NCI-H2227 (cell line): ENCODE measurements around the gene OR5I1.
"Not testable (repeated sequence)": the region's sequence is repeated elsewhere in the genome, so short reads cannot be mapped to it uniquely, and the experiment has no call there.

Experiments used
- DNase-seq: peaks from one replicate; lab custom pipeline; 2025; ENCODE audit not compliant: unreplicated experiment; lab: John Stamatoyannopoulos, UW

Gene OR5I1

DNA sequence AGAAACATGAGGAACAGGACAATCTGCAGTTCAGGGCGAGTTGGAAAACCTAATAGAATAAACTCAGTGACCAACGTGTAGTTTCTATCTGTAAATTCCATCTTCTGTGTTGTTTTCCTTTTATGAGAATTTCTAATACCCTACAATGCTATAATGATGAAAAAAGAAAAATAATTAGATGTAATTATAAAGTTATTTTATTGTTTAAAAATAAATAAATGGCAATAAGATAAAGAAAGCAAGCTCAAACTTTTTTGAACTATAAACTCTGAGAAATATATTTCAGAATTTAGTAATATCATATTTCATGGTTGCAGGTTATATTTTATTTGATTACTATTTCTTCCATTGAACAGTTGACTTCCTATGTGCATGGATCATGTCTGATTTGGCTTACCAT, at the start of gene OR5I1:
Gene OR5I1, minus strand, starts transcription at position 101 of the 400 bp plus-strand sequence. Its CDS starts 0 bp downstream, at position 101.
- DNase-seq: no peak

DNA sequence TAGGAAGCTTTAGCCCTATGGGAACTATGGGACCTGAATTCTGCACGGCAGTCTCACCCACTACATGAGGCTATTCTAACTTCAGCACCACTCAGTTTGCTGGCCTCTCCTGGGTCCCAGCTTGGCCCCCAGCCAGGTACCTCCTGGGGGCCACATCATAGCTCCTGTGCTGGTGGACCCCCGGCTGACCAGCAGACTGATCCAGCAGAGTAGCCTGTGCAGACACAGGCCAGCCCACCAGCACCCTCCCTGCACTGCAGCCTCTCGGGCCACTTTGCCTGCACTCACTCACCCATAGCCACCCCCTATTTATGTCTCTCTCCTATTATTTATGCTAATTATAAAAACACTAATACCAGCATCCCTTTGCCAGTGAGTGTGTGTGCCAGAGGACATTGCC, 34.7 kb upstream of the OR5I1 start:
- DNase-seq: no peak

DNA sequence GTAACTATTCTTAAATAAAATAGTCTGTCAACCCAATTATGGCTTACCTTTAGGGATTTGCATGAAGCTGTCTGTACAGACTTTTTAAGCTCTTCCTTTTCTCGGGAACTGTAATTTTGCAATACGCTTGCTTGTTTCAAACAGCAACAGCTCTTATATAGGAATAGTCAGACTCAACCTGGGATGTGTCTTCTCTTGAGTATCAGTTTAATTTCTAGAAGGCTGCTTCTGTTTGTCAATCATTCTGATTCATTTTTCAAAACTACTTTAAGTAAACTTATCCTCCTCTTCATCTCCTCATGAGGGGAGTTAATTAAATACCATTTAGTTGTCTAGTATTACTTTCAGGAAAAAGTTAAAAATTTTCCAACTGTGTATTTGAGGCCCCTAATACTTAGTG, 33.6 kb upstream of the OR5I1 start, which contains the start of gene OR10AG1:
Gene OR10AG1, minus strand, starts transcription at position 101 of the 400 bp plus-strand sequence. Its CDS starts 38 bp downstream, at position 63.
- no peak for DNase-seq

DNA sequence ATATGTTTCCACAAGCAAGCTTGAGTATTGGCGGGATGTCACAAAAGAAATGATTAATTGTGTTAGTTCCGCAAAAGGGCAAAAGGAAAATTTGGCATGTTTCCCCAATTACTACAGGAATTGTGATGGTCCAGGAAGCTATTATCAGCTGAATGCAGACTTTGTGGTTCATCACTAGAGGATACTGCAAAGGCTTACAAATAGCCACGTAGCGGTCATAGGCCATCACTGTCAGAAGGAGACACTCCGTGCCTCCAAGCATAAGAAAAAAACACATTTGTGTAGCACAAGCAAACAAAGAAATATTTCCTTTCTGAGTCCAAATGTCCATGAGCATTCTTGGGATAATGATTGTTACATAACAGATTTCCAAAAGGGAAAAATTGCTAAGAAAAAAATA, 31.7 kb upstream of the OR5I1 start:
- DNase-seq: no peak

GRCh38 chr11:55966391-55966790, 30.2 kb upstream of the OR5I1 start:
- DNase-seq: no peak

DNA sequence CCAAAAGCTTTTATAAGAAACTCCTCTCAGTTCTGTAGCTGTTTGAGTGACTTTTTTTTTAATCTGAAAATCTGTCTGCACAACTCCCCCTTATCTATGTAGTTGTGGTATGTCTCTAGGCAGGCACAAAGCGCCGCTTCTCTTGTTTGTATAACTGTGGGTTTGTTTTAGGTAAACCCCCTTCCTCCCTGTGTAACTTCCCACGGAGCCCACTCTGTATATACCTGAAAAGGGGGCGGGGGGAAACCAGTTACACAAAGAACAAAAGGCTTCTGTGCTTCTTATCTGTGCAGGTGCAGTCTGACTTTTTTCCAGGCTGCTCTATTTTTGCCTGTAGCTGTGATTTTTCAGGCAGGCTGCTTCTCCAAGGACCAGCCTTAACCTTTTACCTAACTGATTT, 20.3 kb upstream of the OR5I1 start:
- DNase-seq: no peak

GRCh38 chr11:55949330-55949729, 13.1 kb upstream of the OR5I1 start:
- DNase-seq: no peak

DNA sequence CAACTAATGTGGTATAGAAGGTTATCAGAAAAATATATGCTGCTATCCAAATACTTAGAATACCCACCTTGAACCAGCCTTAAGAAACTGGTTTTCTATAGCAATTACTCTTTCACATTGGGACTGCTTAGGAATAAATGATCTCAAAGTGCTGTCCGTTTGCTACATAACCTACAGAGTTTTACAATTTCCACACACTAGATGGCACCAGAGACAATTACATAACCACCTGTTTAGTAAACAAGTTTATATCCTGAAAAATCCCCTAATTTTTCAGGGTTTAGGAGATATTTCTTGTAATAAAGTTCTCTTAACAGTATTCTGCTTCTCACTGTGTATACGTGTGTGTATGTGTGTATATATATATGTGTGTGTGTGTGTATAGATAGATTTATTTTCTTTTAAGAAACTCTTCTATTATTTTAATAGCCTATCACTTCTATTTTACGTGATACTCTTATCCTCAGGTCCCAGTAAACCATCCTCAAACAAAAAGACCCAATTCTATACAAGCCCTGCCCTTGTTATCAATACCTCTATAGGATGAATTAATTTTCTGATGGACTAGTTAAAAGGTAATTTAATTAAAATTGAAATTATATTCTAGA, 6.7 kb upstream of the OR5I1 start:
- DNase-seq: peak; percentile 18

- DNase-seq: no peak
These were observed 15.7 kb downstream of the OR5I1 start for GRCh38 chr11:55920537-55920936.

- no peak for DNase-seq
These were observed 21.7 kb downstream of the OR5I1 start, which contains the start of gene OR5W2 for GRCh38 chr11:55914482-55914881. OR5W2 (minus strand) TSS chr11:55914582; CDS start chr11:55914582, 0 bp downstream.

DNA sequence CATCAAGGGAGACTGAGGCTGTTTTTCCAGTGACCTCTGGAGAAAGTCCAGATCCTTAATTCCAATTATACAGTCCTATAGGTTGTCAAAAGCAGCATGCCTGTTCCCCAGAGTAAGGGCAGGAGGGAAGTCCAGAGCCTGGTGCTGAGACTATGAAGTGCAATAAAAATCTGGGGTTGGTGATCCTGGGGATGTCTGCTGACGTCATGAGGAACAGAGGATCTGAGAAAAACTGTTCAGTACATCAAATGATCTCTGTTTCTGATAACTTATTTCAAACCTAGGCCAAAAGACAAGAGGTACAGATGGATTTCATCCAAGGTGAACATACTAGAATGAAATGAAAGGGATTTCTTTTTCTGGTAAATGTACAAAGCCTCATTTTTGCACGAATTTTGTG, 33.9 kb downstream of the OR5I1 start:
- no peak for DNase-seq

- no peak for DNase-seq
These were observed 41.0 kb downstream of the OR5I1 start for GRCh38 chr11:55895216-55895615.

DNA sequence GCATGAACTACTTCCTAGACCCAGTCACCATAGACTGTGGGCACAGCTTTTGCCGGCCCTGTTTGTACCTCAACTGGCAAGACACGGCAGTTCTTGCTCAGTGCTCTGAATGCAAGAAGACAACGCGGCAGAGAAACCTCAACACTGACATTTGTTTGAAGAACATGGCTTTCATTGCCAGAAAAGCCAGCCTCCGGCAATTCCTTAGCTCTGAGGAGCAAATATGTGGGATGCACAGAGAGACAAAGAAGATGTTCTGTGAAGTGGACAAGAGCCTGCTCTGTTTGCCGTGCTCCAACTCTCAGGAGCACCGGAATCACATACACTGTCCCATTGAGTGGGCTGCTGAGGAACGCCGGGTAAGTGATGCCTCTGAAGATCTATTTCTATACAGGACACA, 50.7 kb downstream of the OR5I1 start:
- DNase-seq: not testable (repeated sequence)
